ENCODE data around the gene IDH2. TPM values are rescaled to one million over a fixed set of nuclear protein-coding genes. Genes with fewer than 3 reads are reported as not detected.

The IDH2 gene
- total and polyA plus RNA-seq, 2 of the 13 experiments (the other 11 are each of a cell fraction or from before 2014, with no cell fraction given), result 121 to 145 TPM

- no peak for TF ChIP-seq TCF12 (IDR thresholded peaks at IDR 0.05)
- no peak for TF ChIP-seq TCF12 (CRISPR knock-in tag; IDR thresholded peaks at IDR 0.05)
- peak; percentile 43; the same call in 1 of the 2 replicates for TF ChIP-seq MIER3 (CRISPR knock-in tag; IDR thresholded peaks at IDR 0.05; ENCODE audit: borderline replicate concordance)
- no peak for TF ChIP-seq ZNF552 (CRISPR knock-in tag; IDR thresholded peaks at IDR 0.05; ENCODE audit: borderline replicate concordance)
- TF ChIP-seq RARG (CRISPR knock-in tag; IDR thresholded peaks at IDR 0.05; ENCODE audit: low read depth), result no peak
- TF ChIP-seq RXRA (CRISPR knock-in tag; IDR thresholded peaks at IDR 0.05), result peak; percentile 93
- peak; percentile 52; the same call in 1 of the 2 replicates for TF ChIP-seq IRF2 (CRISPR knock-in tag; IDR thresholded peaks at IDR 0.05)
- TF ChIP-seq ARID2 (CRISPR knock-in tag; IDR thresholded peaks at IDR 0.05; ENCODE audit: borderline replicate concordance), result no peak
- TF ChIP-seq YEATS4 (CRISPR knock-in tag; IDR thresholded peaks at IDR 0.05; ENCODE audit: borderline replicate concordance), result peak; percentile 46; the same call in 1 of the 2 replicates
- TF ChIP-seq GFI1 (CRISPR knock-in tag; IDR thresholded peaks at IDR 0.05; ENCODE audit: borderline replicate concordance), result 0 out of 2 replicates have a peak, but pooled peaks have one; percentile 20
- no peak for TF ChIP-seq ZNF660 (CRISPR knock-in tag; IDR thresholded peaks at IDR 0.05; ENCODE audit: borderline replicate concordance, low read depth)
- no peak for TF ChIP-seq HOXA9 (CRISPR knock-in tag; IDR thresholded peaks at IDR 0.05; ENCODE audit: borderline replicate concordance)
- TF ChIP-seq ZNF75D (CRISPR knock-in tag; IDR thresholded peaks at IDR 0.05; ENCODE audit: borderline replicate concordance), result no peak
- TF ChIP-seq ZFP1 (CRISPR knock-in tag; IDR thresholded peaks at IDR 0.05), result no peak
- no peak for TF ChIP-seq ATF7-NPFF (CRISPR knock-in tag; IDR thresholded peaks at IDR 0.05; ENCODE audit: low read depth)
- TF ChIP-seq, protein P1, sequence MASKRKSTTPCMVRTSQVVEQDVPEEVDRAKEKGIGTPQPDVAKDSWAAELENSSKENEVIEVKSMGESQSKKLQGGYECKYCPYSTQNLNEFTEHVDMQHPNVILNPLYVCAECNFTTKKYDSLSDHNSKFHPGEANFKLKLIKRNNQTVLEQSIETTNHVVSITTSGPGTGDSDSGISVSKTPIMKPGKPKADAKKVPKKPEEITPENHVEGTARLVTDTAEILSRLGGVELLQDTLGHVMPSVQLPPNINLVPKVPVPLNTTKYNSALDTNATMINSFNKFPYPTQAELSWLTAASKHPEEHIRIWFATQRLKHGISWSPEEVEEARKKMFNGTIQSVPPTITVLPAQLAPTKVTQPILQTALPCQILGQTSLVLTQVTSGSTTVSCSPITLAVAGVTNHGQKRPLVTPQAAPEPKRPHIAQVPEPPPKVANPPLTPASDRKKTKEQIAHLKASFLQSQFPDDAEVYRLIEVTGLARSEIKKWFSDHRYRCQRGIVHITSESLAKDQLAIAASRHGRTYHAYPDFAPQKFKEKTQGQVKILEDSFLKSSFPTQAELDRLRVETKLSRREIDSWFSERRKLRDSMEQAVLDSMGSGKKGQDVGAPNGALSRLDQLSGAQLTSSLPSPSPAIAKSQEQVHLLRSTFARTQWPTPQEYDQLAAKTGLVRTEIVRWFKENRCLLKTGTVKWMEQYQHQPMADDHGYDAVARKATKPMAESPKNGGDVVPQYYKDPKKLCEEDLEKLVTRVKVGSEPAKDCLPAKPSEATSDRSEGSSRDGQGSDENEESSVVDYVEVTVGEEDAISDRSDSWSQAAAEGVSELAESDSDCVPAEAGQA (IDR thresholded peaks at IDR 0.05; ENCODE audit: low read depth), result 0 out of 2 replicates have a peak, but pooled peaks have one; percentile 31
- TF ChIP-seq, protein P1 (CRISPR knock-in tag; IDR thresholded peaks at IDR 0.05; ENCODE audit: borderline replicate concordance), result no peak
- TF ChIP-seq HIC2 (CRISPR knock-in tag; IDR thresholded peaks at IDR 0.05; ENCODE audit: low read depth), result peak; percentile 60; the same call in 1 of the 2 replicates
- peak; percentile 19; the same call in 1 of the 2 replicates for TF ChIP-seq CTCF (CRISPR knock-in tag; IDR thresholded peaks at IDR 0.05)
- TF ChIP-seq RFXANK (CRISPR knock-in tag; IDR thresholded peaks at IDR 0.05), result no peak
- 0 out of 2 replicates have a peak, but pooled peaks have one; percentile 52 for TF ChIP-seq ETV6 (CRISPR knock-in tag; conservative IDR thresholded peaks at IDR 0.05)
Observed at GRCh38 chr15:90126596-90127435, 24.5 kb upstream of the IDH2 start (continued).
